Measurements from ENCODE around the gene TMEM120B.
"Not testable (repeated sequence)": the region's sequence is repeated elsewhere in the genome, so short reads cannot be mapped to it uniquely, and the experiment has no call there.

The TMEM120B gene

GRCh38 chr12:121787063-121788025, 74.8 kb downstream of the TMEM120B start:
- H3K4me3 ChIP-seq (replicated peaks; ENCODE audit: low read depth, low read length) = no peak overlapping the region
- DNase-seq (ENCODE audit: extremely low read depth, insufficient read length) = no peak
- no peak for TF ChIP-seq CTCF (IDR thresholded peaks at IDR 0.05; ENCODE audit: insufficient read depth, low read length, poor library complexity, severe bottlenecking)
- H3K36me3 ChIP-seq (ENCODE audit: control insufficient read depth, insufficient read depth, low read length) = peaks cover 4% of the 10 kb centered on the region
- no peaks in the 10 kb centered on the region for H3K27me3 ChIP-seq (replicated peaks; ENCODE audit: control insufficient read depth, insufficient read depth, low read length)

- H3K4me3 ChIP-seq (replicated peaks; ENCODE audit: low read depth, low read length) = no peak overlapping the region
- no peak for DNase-seq (ENCODE audit: extremely low read depth, insufficient read length)
- H3K36me3 ChIP-seq (ENCODE audit: control insufficient read depth, insufficient read depth, low read length) = peaks cover 4% of the 10 kb centered on the region
- no peaks in the 10 kb centered on the region for H3K27me3 ChIP-seq (replicated peaks; ENCODE audit: control insufficient read depth, insufficient read depth, low read length)
- TF ChIP-seq CTCF (IDR thresholded peaks at IDR 0.05; ENCODE audit: insufficient read depth, low read length, poor library complexity, severe bottlenecking) = no peak
Observed at GRCh38 chr12:121788176-121788818, 75.7 kb downstream of the TMEM120B start.

- Histone ChIP-seq H3K4me3 (replicated peaks; ENCODE audit: low read depth, low read length) (peak overlapping the region; percentile 54), H3K36me3 (ENCODE audit: control insufficient read depth, insufficient read depth, low read length) (peaks cover 4% of the 10 kb centered on the region), H3K27me3 (replicated peaks; ENCODE audit: control insufficient read depth, insufficient read depth, low read length) (no peaks in the 10 kb centered on the region)
- peak; percentile 72 for DNase-seq (ENCODE audit: extremely low read depth, insufficient read length)
- TF ChIP-seq CTCF (IDR thresholded peaks at IDR 0.05; ENCODE audit: insufficient read depth, low read length, poor library complexity, severe bottlenecking) = no peak
Observed at GRCh38 chr12:121789233-121789781, 76.8 kb downstream of the TMEM120B start.

GRCh38 chr12:121789800-121790728, 77.5 kb downstream of the TMEM120B start:
- Histone ChIP-seq H3K36me3 (ENCODE audit: control insufficient read depth, insufficient read depth, low read length) (peaks cover 5% of the 10 kb centered on the region), H3K4me3 (replicated peaks; ENCODE audit: low read depth, low read length) (peak overlapping the region; percentile 54), H3K27me3 (replicated peaks; ENCODE audit: control insufficient read depth, insufficient read depth, low read length) (no peaks in the 10 kb centered on the region)
- peak; percentile 92 for DNase-seq (ENCODE audit: extremely low read depth, insufficient read length)
- no peak for TF ChIP-seq CTCF (IDR thresholded peaks at IDR 0.05; ENCODE audit: insufficient read depth, low read length, poor library complexity, severe bottlenecking)

- peak overlapping the region; percentile 54 for H3K4me3 ChIP-seq (replicated peaks; ENCODE audit: low read depth, low read length)
- not testable (repeated sequence) for H3K36me3 ChIP-seq (ENCODE audit: control insufficient read depth, insufficient read depth, low read length); H3K27me3 ChIP-seq (replicated peaks; ENCODE audit: control insufficient read depth, insufficient read depth, low read length); DNase-seq (ENCODE audit: extremely low read depth, insufficient read length)
Observed at GRCh38 chr12:121790785-121791184, 78.2 kb downstream of the TMEM120B start.
